ENCODE measurements around the gene UBA3.
A peak's percentile ranks its signal among the peaks of the same experiment; 100 is the strongest.

The UBA3 gene

DNA sequence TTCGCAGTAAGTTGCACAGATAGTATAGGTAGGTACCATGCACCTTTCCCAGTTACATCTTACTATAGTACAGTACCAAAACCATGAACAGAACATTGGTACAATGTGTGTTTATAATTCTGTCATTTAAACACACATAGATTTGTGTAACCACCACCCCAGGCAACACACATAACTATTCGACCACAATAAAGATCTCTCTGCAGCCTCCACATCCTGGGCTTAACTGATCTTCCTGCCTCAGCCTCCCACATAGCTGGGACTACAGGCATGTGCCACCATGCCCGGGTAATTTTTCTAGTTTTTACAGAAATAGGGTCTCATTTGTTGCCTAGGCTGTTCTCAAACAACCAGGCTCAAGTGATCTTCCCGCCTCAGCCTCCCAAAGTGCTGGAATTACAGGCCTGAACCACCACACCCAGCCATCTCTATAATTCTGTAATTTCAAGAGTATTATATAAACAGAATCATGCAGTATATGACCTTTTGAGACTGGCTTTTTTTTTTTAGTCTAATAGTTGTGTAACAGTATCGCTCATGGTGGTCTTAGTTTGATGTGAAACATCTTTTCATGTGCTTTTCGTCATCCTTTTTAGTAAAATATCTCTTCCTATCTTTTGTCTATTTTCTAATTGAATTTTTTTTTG, 14.7 kb downstream of the UBA3 start:
- no peak for DNase-seq

DNA sequence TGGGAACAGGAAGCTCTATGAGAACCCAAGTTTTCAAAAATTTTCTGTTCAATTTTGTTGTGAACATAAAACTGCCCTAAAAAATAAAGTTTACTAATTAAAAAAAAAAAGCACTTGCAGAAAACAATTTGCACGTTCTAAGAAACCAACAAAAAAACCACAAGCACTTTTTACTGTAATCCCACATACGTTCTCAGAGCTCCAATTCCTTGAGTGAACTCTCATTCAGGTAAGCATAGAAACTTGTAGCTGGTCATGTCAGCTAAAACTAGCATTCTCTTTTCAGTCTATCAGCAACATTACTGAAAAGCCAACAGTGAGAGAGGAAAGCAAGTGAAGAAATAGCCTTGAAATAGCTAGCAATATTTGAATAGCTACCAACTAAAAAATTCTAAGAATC, 16.5 kb downstream of the UBA3 start:
- no peak for DNase-seq

DNA sequence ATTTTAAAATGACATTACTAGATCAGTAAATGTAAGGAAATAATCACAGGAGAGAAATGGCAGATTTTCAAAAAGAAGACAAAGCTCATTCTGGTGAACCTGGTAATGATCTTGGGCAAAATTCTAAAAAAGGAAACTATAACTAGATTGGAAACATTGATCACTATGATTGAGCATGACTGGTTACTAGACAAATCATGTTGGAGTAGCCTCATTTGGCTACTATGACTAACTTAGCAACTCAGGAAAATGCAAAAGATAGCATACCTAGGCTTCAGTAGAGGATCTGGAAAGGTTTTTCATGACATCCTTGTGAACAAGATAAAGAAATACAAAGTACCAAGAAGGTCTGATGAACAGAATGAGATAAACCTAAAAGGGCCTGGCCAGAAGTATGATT, 20.5 kb downstream of the UBA3 start:
- DNase-seq: no peak

DNA sequence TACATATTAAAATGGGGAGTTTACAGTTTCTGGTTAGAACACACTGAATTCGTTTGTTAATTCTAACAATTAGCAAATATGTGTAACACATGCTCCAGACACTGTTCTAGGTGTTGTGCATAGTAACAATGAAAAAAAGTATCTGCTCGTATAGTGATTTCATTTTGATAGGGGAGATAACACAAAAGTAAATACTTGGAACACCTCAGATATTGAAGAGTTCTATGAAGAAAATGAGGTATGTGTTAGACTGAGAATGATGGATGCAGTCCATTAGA, 21.3 kb downstream of the UBA3 start:
- DNase-seq: no peak

DNA sequence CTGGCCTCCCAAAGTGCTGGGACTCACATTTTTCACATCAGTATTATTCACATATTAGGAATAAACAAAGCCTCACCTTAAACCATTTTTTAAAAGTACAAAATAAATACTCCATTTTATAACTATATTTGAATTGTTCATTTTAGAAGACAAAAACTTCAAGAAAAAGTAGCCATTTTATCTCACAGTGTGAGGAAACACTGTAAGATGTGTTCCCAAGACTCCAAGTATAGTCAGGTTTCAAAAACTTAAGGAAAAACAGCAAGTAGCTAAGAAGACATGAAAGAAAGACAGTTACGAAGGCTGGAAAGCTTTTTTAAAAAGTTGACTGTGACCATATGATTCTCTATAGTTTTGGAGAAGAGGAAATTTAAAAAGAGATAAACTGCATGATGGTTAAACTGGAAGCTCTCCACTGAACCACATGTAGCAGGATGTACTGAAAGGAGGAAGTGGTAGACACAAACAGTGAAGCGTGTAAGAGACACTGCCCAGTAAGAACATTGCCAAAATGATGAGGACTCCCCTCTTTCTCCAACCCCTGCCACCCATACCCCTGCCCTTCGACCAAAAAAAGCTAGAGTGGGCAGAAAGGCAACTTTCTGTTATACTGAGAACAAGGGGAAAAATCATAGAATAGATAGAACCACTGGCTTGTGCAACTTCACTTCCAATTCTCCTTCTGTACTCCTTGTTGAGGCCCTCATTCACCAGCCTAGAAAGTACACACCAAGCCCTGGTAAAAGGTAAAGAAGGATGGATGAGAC, 21.8 kb downstream of the UBA3 start:
- no peak for DNase-seq

DNA sequence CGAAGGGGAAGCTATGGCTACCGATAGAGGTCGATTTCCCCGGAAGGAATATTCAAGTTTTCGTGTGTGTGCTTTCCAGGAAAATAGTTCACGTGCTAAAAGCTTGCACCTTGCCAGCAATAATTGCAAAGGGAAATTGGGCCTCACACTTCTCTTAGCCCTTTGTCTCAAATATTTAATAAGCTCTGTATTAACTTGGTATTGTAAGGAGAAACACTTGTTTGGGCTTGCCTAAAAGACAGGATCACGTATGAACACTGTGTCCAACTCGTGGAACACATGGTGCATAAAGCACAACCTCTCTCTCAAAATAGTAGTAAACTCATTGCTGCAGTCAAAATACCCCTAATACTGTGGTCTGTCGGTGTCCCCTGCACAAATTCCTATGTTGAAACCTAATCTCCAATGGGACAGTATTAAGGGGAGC, 27.7 kb downstream of the UBA3 start:
- no peak for DNase-seq

DNA sequence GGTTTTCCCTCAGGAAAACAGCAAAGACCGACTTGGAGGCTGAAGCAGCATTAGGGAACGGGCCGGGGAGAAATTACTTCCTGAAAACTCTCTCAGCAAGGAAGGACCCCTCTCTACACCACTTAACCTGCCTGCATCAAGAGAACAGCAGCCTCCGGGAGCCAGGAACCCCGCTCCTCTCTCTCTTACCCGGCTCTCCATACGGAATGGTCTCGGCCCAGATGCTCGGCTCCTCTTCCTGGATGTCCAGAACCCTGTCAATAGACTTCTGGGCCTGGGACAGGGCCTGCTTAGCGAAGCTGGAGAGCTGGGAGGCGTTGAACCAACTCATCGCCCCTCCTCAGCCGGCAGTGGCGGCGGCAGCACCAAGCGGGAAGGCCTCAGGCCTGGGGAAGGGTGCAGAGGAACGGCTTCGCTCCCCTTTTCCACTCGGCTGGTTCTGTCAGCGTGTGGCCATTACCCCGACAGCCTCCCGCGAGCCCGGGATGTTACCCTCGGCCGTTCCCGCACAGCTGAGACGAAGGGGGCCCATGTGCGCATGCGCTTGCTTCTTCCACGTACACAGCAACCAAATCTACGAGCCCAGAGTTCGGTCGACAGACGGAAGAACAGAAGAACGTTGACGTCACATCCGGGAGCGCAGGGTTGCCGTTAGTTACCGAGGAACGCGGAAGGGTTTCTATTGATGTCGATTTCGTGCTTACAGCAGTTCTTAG, 28.3 kb downstream of the UBA3 start, which contains the start of gene TMF1:
Gene TMF1 (minus strand): TSS at position 578 of the 716 bp plus-strand sequence. CDS start 247 bp downstream, at position 331.
- peak; percentile 99 for DNase-seq

DNA sequence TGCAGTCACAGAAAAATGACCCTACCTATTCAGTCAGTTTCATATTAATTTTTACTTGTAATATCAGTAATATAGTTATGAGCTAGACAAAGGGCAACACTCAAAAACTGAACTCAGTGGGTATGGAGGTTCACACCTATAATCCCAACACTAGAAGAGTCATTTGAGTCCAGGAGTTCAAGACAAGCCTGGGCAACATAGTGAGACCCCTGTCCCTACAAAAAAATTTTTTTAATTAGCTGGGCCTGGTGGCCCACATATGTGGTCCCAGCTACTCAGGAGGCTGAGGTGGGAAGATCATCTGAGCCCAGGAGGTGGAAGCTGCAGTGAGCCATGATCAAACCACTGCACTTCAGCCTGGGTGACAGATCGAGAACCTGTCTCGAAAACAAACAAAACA, 31.2 kb downstream of the UBA3 start:
- DNase-seq: no peak

DNA sequence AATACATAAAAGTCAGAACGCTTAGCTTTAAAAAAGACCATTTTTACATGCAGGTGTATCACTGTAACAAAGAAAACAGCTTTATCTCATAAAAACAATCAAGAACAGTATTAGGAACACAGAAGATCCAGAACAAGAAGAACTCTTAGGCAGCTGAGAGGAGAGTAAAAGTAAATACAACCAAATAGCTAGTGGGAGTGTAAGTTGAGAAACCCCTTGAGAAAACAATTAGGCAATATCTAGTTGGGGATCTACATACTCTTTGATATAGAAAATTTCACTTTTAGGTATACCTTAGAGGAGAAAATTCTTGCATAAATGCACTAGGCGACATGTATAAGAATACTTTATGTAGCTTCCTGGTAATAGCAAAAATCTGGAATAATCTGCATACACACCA, 35.6 kb downstream of the UBA3 start:
- no peak for DNase-seq

DNA sequence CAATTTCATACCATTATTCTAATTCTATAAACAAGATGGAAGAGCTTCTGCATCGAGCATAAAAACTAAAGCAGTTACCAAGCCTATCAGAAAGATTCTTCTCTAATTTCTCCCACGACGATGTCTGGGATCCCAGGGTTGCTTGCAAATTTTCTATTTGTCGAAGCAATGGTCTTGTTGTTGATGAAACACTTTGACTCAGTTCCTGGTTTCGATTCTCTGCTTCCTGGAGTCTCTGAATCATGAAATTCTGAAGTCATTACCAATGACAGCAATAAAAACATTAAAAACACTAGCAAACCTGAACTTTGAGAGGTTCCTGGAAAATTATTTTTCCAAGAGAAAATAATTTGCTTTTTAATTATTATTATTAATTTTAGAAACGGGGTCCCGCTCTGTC, 46.7 kb downstream of the UBA3 start:
- peak; percentile 43 for DNase-seq

DNA sequence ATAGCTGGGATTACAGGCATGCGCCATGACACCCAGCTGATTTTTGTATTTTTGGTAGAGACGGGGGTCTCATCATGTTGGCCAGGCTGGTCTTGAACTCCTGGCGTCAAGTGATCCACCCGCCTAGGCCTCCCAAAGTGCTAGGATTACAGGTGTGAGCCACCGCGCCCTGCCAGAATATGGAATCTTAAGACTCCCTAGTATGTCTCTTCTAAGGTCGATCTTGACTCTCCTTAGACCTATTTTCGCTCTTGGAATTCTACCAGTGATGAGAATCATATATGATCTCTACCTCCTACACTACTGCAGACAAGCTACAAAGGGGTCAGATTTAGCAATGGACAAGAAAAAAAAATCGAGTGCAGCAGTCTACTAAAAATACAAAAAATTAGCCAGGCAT, 47.4 kb downstream of the UBA3 start:
- no peak for DNase-seq

DNA sequence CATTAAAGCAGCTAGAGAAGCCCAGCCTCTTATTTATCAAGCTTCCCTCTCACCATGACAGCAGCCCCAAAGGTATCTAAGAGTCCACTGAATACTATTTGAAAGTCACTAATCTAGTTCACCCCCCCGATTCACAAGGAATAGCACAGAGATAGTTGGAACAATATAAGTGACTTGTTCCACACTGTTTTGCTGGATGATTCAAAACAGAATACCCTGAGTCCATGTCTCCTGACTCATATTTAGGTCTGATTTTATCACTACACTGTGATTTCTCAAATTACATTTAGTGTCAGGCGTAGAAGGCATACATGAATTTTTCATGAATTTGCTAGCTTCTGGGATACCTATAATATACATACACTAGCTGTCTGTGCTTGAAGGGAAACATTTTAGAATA, 48.0 kb downstream of the UBA3 start:
- DNase-seq: no peak

DNA sequence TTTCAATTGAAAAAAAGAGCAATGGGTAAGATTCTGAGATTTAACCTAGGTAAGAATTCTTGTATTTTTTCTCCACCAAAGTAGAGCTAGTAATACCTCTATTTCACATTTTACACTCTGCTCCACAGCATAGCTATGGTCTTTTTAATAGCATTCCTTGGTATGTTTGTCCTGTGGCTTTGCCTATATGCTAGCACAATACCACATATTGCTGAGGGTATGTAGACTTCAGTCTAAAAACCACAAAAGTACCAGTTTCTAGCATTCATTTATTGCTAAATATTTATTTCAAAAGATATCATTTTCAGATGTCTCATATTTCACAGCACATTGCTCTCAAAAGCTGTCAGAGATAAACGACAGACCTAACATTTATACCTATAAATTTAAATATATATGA, 48.5 kb downstream of the UBA3 start:
- DNase-seq: no peak

DNA sequence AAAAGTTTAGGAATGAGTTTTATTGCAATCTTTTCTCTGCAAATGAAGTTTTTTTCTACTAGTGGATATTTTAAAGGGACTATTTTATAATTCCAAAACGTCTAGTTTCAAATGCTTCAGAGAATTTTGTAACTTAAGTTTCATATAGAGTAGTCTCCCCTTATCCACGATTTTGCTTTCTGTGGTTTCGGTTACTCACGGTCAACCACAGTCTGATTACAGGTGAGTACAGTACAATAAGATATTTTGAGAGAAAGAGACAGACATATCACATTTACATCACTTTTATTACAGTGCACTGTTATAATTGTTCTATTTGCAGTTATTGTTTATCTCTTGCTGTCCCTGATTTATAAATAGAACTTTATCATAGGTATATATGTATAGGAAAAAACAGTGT, 59.3 kb downstream of the UBA3 start:
- no peak for DNase-seq

DNA sequence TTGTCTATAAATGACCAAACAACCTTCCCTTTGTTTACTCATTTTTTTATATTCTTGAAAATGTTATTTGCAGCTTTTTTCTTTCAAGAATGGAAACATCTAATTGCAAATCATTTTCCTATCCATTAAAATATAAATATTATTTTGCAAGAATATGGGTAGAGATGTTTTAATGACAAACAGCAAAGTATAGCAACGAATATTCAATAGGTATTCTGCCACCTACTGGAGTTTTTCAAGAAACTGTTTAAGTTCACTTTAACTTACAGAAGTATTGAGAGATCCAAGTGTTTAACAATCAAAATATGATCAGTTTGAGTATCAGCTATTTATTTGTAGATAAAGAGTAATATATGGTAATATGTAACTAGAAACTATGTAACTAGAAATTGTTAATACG, 59.7 kb downstream of the UBA3 start:
- DNase-seq: no peak

DNA sequence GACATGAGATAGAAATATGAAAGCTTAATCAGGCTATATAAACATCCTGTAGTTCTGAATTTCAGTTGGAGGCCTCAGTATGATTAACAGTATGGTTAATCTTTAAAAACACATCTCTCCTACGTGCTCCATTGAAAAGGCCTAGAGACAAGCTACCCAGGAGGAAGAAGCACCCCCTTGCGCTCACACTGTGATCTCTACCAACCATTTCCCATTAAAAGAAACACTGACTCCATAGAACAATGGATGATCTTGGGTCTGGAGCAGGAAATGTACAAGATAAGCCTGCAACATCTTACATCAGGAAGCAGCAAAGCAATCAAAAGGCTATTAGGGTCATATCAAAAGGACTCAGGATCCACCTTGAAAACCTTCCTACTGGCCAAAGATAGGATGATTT, 63.3 kb downstream of the UBA3 start:
- DNase-seq: no peak

DNA sequence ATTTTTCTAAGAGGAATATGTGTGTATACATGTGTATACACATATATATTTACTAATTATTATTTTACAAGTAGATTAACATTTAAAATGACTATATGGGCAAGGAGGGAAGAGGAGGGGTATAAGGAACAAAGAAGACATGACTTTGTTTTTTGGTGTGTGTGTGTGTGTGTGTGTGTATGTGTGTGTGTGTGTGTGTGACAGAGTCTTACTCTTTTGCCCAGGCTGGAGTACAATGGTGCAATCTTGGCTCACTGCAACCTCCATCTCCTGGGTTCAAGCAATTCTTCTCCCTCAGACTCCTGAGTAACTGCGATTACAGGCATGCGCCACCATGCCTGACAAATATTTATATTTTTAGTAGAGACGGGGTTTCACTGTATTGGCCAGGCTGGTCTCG, 64.1 kb downstream of the UBA3 start:
- no peak for DNase-seq

DNA sequence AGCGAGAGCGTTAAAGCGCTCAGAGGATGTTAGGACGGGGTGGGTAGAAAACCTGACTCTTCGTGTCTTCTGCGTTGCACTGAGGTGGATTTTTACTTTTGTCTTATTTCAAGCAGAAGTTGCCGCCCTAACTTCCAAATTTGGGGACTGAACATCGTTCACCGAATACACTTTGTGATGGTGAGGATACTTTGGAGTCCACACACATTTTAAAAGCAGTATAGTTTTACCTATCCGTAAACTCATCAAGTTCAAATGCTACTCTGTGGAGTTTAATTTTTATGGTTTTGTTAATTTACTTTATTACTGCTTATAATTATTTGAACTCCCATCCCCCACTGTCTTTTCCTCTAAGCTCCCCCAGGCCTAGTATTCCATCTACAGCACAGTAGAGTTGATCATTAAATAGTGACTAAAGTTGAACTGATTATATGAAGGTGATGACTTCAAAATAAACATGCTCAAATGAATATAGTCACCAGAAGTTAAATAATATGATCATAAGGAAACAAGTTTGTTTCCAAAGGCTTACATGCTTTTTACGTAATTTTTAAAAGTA, 66.1 kb downstream of the UBA3 start:
- no peak for DNase-seq

DNA sequence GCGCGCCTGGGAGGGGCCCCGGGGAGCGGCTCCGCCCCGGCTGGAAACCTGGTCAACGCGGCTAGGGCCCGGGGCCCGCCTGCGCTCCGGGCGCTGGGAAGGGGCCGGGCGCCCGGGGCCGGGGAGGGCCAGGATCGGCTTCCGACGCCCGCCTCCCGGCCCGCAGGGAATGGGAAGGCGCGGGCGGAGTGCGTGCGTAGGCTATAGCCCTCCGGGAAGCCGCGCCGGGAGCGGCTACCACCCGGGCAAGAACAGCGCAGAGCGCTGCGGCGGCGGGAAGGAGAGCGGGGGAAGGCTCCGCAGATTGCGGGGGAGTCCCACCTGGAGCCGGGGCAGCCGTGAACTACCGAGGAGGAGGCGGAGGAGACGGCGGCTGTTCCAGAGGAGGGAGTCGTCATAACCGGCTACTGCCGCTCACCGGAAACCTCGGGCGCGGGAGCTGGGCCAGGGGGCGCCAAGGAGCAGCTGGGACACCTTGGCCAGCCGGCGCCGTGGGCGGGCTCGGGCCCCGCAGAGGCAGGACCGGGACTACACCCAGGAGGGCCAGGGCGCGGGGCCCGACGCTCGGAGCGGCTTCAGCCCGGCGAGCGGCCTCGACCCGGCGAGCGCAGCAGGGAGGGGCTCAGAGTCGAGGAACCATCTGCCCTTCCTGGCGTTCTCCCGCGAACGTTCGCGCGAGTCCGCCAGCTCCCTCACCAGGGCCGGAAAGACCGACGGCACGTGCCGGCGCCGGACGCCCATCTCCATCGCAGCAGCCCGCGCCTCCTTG, 66.7 kb downstream of the UBA3 start, which contains the start of gene EOGT:
Gene EOGT (minus strand): TSS at position 432 of the 769 bp plus-strand sequence. CDS start 3,838 bp downstream, outside the sequence.
- peak; percentile 87 for DNase-seq

DNA sequence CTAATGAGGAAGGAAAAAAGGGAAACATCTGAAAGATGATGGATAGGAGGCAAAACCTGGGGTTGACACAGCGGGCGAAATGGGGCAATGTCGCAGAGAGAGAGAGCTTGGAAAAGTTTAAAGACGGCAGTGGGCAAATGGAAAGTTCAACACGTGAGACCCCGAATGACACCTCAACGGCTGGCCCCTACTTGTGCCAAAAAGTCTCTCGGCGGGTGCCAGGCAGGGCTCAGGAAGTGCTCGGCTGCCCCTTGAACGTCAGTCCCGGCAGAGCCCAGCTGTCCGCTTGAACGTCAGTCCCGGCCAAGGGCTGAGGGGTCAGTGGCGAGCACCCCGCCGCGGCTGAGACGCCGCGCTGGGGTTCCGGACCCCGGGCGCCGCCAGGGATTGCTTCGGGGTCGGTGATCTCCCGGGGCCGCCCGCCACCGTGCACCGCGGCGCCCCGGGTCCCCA, 67.3 kb downstream of the UBA3 start:
- DNase-seq: peak; percentile 34

DNA sequence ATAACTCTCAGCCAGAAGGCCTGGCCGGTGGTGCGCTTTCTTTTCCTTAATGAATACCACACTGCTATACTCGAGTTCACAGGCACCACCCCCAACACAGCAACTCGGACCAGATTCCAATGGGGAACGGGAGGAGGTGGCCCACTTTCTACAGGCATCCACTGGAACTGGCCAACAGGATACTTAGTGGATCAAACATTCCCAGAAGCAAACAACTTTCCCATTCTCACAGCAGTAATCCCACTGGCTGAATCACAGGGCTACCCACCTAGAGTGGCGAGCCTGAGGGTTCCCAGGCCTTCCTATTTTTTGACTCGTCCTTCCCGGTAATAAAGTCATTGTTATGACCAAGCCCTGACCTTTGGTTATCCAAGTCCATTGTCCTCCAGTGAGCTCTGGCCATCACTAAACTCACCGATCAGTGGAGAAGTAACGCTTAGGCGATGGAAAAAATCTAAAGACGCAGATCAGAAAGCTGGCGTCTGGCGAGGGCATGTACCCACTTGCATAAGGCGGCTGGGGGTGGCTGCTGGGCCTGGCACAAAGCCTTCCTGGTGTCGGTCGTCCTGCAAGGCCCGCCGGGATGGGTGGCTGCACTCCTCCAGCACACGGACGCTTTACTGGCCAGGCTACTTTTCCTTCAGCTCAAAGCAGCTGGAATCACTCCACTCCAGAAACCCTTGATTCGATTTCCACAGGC, 67.9 kb downstream of the UBA3 start:
- peak; percentile 72 for DNase-seq
